ENCODE data around the gene AUTS2. TPM values are rescaled to one million over a fixed set of nuclear protein-coding genes. Genes with fewer than 3 reads are reported as not detected.

AUTS2 gene
- polyA plus RNA-seq, 1 donor from 2014 or later: 97.3 TPM

DNA sequence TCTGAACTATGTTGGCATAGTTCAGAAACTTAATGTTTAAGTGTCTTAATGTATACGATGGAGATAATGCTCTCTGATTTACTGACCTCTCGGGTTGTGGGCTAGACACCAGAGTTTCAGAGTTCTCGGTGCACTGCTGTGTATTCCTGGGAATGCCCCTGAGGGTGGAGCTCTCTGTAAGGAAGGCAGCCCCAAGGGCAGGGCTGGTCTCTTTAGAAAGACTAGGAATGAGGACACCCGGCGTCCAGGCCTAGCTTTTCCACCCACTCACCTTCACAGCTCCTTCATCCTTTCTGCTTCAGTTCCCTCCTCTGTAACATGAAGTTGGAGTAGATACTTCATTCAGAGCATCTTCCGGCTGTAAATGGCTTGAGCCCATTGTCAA is 997.1 kb downstream of the AUTS2 start:
- peak overlapping the region; percentile 94 for H3K4me3 ChIP-seq (ENCODE audit: low read length)
- peak overlapping the region; percentile 87 for H3K27ac ChIP-seq (ENCODE audit: low read length)
- TF ChIP-seq POLR2AphosphoS5 (IDR thresholded peaks at IDR 0.05) (no peak), EZH2 (IDR thresholded peaks at IDR 0.05; ENCODE audit: borderline replicate concordance, insufficient read depth, low read length, poor library complexity, severe bottlenecking) (no peak), RAD21 (conservative IDR thresholded peaks at IDR 0.05) (no peak), SMC3 (conservative IDR thresholded peaks at IDR 0.05; ENCODE audit: poor library complexity) (no peak), EP300 (conservative IDR thresholded peaks at IDR 0.05; ENCODE audit: poor library complexity, severe bottlenecking) (no peak), TAF1 (IDR thresholded peaks at IDR 0.05; ENCODE audit: low read depth) (no peak), MXI1 (conservative IDR thresholded peaks at IDR 0.05; ENCODE audit: poor library complexity, severe bottlenecking) (no peak)
- TF ChIP-seq, protein P1, sequence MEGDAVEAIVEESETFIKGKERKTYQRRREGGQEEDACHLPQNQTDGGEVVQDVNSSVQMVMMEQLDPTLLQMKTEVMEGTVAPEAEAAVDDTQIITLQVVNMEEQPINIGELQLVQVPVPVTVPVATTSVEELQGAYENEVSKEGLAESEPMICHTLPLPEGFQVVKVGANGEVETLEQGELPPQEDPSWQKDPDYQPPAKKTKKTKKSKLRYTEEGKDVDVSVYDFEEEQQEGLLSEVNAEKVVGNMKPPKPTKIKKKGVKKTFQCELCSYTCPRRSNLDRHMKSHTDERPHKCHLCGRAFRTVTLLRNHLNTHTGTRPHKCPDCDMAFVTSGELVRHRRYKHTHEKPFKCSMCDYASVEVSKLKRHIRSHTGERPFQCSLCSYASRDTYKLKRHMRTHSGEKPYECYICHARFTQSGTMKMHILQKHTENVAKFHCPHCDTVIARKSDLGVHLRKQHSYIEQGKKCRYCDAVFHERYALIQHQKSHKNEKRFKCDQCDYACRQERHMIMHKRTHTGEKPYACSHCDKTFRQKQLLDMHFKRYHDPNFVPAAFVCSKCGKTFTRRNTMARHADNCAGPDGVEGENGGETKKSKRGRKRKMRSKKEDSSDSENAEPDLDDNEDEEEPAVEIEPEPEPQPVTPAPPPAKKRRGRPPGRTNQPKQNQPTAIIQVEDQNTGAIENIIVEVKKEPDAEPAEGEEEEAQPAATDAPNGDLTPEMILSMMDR (IDR thresholded peaks at IDR 0.05; ENCODE audit: poor library complexity, severe bottlenecking): no peak
- TF ChIP-seq, protein P2, sequence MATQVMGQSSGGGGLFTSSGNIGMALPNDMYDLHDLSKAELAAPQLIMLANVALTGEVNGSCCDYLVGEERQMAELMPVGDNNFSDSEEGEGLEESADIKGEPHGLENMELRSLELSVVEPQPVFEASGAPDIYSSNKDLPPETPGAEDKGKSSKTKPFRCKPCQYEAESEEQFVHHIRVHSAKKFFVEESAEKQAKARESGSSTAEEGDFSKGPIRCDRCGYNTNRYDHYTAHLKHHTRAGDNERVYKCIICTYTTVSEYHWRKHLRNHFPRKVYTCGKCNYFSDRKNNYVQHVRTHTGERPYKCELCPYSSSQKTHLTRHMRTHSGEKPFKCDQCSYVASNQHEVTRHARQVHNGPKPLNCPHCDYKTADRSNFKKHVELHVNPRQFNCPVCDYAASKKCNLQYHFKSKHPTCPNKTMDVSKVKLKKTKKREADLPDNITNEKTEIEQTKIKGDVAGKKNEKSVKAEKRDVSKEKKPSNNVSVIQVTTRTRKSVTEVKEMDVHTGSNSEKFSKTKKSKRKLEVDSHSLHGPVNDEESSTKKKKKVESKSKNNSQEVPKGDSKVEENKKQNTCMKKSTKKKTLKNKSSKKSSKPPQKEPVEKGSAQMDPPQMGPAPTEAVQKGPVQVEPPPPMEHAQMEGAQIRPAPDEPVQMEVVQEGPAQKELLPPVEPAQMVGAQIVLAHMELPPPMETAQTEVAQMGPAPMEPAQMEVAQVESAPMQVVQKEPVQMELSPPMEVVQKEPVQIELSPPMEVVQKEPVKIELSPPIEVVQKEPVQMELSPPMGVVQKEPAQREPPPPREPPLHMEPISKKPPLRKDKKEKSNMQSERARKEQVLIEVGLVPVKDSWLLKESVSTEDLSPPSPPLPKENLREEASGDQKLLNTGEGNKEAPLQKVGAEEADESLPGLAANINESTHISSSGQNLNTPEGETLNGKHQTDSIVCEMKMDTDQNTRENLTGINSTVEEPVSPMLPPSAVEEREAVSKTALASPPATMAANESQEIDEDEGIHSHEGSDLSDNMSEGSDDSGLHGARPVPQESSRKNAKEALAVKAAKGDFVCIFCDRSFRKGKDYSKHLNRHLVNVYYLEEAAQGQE (IDR thresholded peaks at IDR 0.05; ENCODE audit: borderline replicate concordance): no peak
- peak overlapping the region; percentile 92 for H3K9ac ChIP-seq (ENCODE audit: low read length)
- peak overlapping the region; percentile 76 for H3K4me2 ChIP-seq (ENCODE audit: low read length)
- H3K79me2 ChIP-seq (replicated peaks; ENCODE audit: insufficient read depth, low read length): peaks cover 68% of the 10 kb centered on the region
- peaks cover 20% of the 10 kb centered on the region for H4K20me1 ChIP-seq (ENCODE audit: insufficient read depth)
- no peaks in the 10 kb centered on the region for H3K9me2 ChIP-seq (ENCODE audit: insufficient read depth, low read length)
- H3F3A ChIP-seq (ENCODE audit: insufficient read depth, low read length, poor library complexity, severe bottlenecking): no peaks in the 10 kb centered on the region
- no peaks in the 10 kb centered on the region for H3K36me3 ChIP-seq (ENCODE audit: insufficient read depth, low read length)
- H3K9me3 ChIP-seq (ENCODE audit: low read length): no peaks in the 10 kb centered on the region
- no peaks in the 10 kb centered on the region for H3K27me3 ChIP-seq (ENCODE audit: insufficient read depth, low read depth, low read length)
- no peak overlapping the region for H2AFZ ChIP-seq (ENCODE audit: low read depth, low read length)

DNA sequence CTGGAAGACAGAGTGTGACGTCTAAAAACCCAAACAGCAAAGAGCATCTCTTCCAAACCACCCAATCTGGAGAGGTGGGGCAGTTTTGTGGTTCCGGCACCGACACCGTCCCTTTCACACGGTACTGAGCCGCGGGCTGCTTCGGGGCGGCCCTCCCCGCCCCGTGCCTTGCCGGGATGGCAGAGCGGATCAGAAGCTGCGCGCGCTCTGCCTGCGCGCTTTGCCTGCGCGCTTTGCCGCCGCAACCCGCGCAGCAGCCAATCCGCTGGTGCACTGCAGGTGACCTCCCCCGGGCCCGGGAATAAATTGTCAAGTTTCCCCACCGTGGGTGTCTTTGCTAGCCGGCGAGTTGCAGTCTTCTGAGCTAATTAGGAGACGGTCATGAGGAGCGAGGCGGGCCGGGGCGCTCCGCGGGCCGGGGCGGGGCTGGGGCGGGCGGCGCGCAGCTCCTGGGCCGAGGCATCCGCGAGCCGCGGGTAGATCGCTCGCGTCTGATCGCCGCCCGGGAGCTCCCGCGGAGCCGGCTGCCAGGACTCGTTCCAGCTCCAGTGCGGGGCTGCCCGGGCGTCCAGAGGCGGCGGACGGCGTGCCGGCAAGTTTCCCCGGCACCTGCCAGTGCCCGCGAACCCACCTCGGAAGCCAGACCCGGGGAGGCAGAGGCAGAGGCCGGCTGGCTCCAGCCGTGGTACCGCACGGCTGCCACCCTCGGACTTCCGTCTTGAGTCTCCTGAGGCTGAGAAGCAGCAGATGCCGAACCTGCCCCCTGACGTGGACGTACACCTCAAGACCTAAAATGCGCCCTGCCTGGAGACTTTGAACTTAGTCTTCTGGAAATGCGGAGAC is 997.7 kb downstream of the AUTS2 start:
- H3K9me3 ChIP-seq (ENCODE audit: low read length): peaks cover 5% of the 10 kb centered on the region
- H3K27ac ChIP-seq (ENCODE audit: low read length): peak overlapping the region; percentile 87
- H3K79me2 ChIP-seq (replicated peaks; ENCODE audit: insufficient read depth, low read length): peaks cover 74% of the 10 kb centered on the region
- H3K9me2 ChIP-seq (ENCODE audit: insufficient read depth, low read length): no peaks in the 10 kb centered on the region
- no peaks in the 10 kb centered on the region for H3F3A ChIP-seq (ENCODE audit: insufficient read depth, low read length, poor library complexity, severe bottlenecking)
- peak overlapping the region; percentile 92 for H3K9ac ChIP-seq (ENCODE audit: low read length)
- peaks cover 23% of the 10 kb centered on the region for H4K20me1 ChIP-seq (ENCODE audit: insufficient read depth)
- no peaks in the 10 kb centered on the region for H3K27me3 ChIP-seq (ENCODE audit: insufficient read depth, low read depth, low read length)
- peak overlapping the region; percentile 94 for H3K4me3 ChIP-seq (ENCODE audit: low read length)
- peak overlapping the region; percentile 95 for H3K4me2 ChIP-seq (ENCODE audit: low read length)
- peaks cover 4% of the 10 kb centered on the region for H3K36me3 ChIP-seq (ENCODE audit: insufficient read depth, low read length)
- TF ChIP-seq RAD21 (conservative IDR thresholded peaks at IDR 0.05) (peak; percentile 56), EZH2 (IDR thresholded peaks at IDR 0.05; ENCODE audit: borderline replicate concordance, insufficient read depth, low read length, poor library complexity, severe bottlenecking) (no peak), MXI1 (conservative IDR thresholded peaks at IDR 0.05; ENCODE audit: poor library complexity, severe bottlenecking) (peak; percentile 34), POLR2AphosphoS5 (IDR thresholded peaks at IDR 0.05) (no peak), SMC3 (conservative IDR thresholded peaks at IDR 0.05; ENCODE audit: poor library complexity) (peak; percentile 61), TAF1 (IDR thresholded peaks at IDR 0.05; ENCODE audit: low read depth) (no peak), EP300 (conservative IDR thresholded peaks at IDR 0.05; ENCODE audit: poor library complexity, severe bottlenecking) (peak; percentile 27)
- TF ChIP-seq, protein P1 (IDR thresholded peaks at IDR 0.05; ENCODE audit: poor library complexity, severe bottlenecking): no peak
- TF ChIP-seq, protein P2 (IDR thresholded peaks at IDR 0.05; ENCODE audit: borderline replicate concordance): peak; percentile 55
- H2AFZ ChIP-seq (ENCODE audit: low read depth, low read length): no peak overlapping the region
